ENCODE measurements around the gene TRIM7.
A peak's percentile ranks its signal among the peaks of the same experiment; 100 is the strongest.

TRIM7 gene

DNA sequence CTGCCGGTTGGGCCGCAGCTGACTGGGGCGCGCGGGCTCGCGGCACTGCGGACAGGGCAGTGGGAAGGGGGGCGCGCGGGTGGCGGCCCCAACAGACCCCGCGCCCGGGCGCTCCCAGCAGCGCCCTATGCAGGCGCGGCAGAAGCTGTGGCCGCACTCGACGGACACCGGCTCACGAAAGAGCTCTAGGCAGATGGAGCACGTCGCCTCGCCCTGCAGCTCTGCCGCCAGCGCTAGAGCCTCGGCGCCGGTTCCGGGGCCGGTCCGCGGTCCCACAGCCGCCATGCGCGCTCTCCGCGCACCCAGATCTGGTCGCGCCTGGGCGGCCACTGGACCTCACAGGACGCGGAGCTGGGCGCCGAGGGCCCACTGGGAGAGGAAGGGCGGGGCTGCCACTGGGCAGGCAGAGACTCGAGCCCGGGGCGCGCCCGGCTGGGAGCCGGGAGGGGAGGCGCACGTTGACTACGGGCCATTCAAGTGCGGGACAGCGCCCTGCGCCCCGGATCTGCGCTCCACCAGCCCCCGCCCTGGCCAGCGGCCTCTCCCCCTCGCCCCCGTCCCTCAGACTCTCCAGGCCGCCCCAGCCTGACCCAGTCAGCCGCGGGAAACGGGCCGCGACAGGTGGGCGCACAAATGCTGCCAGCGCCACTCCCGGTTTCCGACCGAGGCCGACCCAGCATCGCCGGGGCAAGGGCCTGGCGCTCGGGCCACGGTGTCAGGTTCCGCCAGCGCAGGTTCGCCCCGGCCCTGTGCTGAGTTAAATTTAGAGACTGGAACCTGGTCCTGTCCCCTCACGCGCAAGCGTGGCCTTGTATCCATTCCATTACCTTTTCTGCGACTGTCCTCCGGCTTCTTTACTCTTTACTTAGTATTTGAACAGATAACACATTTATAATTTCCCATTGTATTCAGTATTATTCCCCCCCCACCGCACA is at the start of gene TRIM7:
TSS of gene TRIM7 (minus strand) at position 371 of the 935 bp plus-strand sequence. CDS start at position 285, 86 bp downstream.
- DNase-seq: peak; percentile 51

DNA sequence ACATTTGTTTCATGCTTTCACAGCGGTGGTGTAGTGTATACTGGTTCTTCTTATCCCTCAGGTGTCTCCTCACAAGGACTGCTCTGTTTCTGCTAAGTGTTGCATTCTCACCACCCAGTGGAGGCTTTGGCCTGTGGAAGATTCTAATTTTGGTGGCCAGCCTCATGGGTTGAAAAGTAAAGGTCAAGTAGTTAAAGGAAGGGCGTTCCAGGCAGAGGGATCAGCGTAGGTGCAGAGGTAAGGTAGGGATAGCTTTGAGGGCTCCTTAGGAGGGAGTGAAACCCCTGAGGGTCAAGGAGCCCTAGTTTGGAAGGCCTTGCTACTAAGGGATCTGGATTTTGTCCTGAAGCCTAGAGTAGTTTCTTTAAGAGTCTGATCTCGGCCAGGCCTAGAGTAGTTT is 43.3 kb upstream of the TRIM7 start:
- no peak for DNase-seq

DNA sequence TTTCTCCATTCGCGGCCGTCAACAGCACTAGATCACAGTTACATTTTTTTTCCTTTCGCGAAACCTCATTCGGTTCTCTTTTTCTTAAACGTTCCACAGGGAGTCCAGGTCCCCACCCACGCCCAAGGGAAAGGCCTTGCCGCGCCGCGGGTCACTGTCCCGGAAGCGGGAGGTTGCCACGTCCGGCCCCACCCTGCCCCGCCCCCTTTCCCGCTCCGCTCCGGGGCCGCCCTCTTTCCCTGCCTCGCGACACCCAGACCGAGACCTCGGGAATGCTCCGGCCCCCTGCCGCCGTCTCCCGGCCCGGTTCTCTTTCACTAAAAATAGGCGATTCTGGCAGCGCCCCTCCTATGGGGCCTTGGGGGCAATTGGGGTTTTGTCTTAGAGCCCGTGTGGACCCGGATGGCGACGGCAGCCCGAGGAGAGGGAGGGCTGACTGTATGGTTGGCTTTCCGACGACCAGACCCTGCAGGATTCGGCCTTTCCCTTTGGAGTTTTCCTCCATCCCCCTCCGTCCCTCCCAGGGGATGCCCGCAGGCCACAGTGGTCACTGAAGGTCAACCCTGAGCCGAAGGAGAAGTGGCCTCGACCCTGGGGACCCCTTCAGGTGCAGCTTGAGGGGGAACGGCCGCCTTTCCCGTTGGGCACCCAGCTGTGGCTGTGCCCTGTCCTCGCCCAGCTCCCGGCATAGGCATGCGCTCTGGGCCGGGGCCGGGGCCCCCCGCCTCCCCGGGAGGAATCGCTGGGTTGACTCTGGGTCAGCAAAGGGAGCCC is 41.5 kb upstream of the TRIM7 start:
- peak; percentile 74 for DNase-seq

DNA sequence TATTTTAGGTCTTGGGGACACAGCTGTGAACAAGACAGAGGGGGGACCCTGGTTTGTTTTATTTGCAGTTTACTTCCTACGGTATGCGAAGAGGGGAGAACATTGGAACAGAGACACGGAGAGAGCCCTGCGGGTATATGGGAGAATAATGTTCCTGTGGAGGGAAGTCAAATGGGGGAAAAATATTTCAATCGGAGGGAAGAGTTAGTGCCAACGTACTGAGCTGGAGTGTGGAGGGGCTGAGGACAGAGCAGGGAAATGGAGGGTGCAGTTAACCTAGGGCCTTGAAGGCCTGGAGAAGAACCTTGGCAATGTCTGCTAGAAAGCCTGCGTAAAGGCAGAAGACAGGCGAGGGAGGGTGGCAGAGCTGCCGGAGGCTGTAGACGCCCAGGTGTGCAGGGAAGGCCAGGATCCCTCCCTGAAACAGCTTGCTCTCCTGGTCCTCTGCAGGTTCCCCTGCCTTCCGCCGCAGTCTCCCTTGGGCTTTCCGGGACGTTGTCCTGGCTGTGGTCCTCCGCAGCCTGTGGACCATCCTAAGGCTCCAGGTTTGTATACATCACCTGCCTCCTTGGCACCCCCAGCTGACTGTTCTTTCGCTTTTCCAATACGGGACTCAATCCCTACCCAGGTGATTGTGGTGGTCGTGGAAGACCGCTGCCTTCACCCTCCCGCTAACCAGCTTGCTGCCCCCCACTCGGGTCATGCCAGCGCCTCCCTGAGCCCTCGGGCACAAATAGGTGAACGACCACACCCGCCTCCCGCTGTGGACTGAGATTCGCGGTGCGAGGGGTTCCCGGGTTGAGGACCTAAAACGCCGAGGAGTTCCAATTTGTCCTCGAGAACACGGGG is 40.7 kb upstream of the TRIM7 start:
- DNase-seq: no peak

DNA sequence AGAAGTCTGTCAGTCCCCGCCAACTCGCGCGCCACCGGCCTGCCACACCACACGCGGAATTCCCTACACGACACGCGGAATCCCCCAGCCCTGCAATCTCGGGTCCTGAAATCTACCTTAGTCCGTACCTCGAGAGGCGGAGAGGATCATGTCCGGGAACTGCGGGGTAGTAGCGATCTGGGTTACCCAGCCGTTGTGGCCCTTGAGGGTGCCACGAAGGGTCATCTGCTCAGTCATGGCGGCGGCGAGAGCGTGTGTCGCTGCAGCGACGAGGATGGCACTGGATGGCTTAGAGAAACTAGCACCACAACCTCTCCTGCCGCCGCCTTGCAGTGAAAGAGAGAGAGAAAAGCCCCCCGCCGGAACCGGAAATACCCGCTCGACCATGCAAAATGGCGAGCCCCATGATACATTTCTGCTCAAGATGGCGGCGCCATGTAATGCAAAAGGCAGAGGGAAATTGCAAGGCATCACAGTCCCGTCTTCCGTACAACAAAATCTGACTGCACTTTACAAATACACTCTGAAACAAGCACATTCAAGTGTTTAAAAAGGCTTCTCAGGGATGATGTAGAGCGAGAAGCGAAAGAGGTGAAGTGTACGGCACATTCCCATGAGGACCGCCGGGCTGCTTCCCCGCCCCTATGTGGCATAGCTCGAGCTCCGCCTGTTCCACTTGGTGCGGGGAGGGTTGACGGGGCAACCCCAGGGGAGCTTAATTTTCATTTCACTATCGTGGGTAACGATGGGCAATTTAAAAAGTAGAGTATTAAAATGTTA is 38.8 kb upstream of the TRIM7 start, which contains the start of gene RACK1:
TSS of gene RACK1 (minus strand) at position 343 of the 780 bp plus-strand sequence. CDS start at position 237, 106 bp downstream.
- peak; percentile 87 for DNase-seq

DNA sequence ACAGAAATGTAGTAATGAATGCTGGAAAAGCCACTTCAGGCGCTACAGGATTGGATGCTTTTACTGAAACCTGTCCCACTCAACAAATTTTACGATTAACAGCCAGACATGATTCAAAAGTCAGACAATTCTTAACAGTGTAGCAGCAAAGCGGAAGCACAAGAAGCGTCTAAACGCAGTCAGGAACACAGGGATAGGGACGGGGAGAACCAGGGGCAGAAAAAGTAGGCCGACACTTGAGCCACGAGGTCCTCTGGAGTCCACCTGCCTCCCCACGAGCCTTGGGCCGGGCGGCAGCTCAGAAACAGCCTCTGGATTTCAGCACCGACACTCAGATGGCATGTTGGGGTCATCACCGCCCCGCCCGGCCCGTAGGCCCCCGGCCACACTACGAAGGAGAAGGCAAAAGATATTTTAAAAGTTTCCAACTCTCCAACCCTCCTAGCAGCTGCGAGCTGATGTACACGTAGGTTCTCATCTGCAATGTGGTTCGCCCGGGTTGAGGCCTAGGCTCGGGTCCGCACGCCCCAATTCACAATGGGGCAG is 38.1 kb upstream of the TRIM7 start:
- DNase-seq: no peak

DNA sequence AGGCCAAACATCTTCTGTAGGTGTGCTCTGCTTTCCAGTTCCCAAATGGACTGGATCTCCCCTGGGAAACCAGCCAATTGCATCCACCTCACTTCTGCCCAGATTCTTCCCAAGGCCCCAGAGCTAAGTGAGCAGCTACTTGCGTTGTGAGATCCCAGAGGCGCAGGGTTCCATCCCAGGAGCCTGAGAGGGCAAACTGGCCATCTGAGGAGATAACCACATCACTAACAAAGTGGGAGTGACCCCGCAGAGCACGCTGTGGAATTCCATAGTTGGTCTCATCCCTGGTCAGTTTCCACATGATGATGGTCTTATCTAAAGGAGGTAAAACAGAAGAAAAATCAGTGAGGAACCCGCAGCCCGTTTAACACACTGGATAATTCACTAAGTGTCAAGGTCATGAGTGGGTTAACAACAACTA is 37.0 kb upstream of the TRIM7 start:
- DNase-seq: no peak

DNA sequence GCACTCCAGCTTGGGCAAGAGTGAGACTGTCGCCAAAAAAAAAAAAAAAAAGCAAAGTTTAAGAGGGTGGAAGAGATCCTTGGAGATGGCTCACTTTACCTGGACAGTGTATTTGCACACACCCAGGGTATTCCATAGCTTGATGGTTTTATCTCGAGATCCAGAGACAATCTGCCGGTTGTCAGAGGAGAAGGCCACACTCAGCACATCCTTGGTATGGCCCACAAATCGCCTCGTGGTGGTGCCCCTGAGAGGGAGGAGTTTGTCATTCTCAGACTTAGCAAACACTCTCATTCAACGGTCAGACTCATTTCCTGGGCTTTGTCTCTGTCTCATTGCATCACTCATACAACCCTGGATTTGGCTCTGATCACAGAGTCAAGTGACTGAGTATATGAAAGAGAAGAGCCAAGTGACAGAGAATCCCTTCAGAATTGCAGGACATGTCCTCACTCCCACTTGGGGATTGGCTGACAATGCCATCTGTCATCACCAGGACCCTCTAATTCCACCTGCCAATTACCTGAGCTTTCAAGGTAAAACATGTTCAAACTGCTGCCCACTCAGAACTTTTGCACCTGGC is 36.5 kb upstream of the TRIM7 start:
- DNase-seq: no peak

DNA sequence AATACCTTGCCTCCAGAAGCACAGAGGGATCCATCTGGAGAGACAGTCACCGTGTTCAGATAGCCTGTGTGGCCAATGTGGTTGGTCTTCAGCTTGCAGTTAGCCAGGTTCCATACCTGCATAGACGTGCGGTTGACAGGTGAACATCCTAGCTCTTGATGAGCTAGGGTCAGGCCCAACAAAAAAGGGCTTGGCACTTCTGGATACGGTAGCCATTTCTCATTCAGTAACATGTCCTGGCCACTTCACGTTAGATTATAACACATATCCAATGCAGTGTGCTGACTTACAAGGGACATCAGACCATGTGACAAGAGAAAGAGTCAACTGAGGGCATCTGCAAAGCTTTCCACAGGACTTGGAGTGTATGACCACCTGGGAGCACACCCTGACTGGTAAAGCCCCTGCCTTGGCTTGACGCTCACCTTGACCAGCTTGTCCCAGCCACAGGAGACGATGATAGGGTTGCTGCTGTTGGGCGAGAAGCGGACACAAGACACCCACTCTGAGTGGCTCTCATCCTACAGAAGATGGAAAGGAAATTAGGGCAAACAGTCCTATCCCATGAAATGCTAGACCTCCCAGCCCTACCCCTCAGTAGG is 34.2 kb upstream of the TRIM7 start:
- no peak for DNase-seq

DNA sequence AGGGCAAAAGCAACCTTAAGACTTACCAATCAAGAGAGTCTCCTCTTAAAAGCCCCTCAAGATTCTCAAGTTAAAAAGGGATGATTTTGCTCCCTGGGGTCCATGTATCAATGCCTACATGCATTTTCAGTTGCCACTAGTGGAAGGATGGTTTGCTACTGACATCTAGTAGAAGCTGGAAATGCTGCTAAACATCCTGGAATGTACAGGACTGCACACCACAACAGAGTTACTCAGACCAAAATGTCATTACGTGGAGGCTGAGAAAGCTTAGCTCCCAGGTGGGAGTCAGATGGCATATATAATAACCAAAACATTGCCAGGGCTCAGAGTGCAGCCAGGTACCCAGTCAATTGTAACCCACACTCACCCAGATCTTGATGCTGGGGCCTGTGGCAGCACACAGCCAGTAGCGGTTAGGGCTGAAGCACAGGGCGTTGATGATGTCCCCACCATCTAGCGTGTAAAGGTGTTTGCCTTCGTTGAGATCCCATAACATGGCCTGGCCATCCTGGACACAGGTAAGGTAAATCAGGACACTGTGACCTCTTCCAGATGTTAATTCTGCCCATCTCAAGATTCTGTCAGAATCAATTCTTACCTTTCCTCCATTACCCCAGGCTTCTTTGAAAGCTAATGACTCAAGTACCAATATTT is 32.9 kb upstream of the TRIM7 start:
- DNase-seq: no peak

DNA sequence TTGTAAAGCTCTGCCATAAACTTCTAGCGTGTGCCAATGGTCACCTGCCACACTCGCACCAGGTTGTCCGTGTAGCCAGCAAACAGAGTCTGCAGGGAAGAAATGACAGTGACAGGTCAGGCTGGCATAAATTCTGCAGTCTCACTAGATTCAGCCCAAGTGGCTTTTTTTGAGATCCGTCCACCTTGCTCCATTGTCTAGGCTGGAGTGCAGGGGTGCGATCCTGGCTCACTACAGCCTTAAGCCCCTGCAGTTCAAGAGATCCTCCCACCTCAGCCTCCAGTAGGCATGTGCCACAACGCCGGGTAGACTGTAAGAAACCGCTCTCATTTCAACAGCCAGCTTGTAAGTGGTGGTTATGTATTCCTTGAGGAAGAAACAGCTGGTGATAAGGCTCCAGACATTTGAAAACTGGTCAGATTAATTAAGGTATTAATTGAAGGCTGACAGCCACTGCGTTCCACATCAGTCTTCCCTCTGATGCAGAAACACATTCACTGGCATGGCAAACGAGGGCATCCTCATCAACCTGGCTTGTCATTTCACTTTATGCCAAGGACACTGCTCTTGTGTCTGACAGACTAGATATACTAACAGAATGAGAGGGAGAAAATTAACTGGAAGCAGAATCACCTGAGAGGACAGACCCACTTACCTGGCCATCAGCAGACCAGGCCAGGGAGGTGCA is 32.1 kb upstream of the TRIM7 start:
- DNase-seq: no peak

DNA sequence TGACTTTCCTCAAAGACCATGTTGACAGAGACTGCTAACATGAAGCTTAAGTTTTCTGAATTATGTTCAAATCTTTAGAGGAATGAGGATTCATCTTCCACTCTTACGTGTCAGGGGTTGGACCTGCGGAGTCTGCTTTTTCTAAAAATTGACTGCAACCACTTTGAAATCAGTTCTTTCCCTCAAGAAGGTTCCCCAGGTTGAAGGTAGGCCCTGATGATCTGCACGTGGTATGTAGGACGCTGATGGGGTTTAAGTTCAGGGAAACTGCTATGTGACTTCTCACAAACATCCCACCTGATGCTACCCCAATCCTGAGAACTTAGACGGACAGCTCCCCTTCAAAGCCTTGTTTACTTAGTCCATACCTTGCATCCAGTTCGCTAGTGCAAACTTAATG is 31.5 kb upstream of the TRIM7 start:
- DNase-seq: no peak

DNA sequence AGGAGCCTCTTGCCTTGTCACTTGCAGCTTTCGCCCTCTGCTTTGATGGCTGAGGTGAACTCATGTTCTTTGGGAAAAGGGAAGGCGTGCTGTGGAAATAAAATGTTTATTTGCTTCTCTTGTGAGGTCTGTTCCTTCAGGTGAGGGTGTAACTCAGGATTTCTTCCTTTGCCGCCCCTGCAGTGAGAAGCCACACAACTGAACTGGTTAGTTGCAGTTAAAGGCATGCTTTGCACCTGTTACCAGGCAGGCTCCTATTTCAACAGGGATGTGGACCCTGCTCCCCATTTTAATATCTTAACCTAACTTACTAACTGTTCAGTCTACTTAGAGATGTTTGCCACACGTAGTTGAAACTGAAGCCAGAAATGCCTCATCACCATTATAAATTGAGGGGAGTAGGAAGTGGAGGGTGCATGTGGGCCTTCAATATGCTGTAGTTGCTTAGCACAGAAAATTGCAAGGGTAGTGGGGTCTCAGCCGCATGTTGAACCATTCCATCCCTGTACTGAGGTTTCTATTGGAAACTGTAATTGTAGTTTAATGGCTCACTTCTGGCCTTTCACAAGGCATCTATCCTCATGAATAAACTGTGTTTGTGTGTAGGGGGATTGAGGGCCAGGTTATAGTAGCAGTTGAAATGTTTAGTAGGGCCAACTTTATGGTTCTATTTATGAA is 30.8 kb upstream of the TRIM7 start:
- no peak for DNase-seq

DNA sequence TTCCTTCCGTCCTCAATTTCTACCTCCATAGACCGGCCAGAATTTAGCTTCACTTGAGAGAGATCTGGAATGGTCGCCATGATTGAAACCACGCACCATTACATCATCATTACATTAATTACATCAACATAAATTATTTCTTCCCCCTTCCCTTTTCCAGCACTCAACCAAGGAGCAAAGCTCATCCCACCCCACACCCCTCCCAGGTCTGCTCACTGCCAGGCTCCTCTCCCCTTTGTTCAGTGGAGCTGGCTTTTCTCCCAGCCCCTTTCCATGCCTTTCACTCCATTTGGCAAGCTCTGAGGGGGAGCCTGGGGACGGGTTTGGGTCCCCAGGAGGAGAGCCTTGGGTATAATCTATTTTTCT is 30.3 kb upstream of the TRIM7 start:
- DNase-seq: no peak

DNA sequence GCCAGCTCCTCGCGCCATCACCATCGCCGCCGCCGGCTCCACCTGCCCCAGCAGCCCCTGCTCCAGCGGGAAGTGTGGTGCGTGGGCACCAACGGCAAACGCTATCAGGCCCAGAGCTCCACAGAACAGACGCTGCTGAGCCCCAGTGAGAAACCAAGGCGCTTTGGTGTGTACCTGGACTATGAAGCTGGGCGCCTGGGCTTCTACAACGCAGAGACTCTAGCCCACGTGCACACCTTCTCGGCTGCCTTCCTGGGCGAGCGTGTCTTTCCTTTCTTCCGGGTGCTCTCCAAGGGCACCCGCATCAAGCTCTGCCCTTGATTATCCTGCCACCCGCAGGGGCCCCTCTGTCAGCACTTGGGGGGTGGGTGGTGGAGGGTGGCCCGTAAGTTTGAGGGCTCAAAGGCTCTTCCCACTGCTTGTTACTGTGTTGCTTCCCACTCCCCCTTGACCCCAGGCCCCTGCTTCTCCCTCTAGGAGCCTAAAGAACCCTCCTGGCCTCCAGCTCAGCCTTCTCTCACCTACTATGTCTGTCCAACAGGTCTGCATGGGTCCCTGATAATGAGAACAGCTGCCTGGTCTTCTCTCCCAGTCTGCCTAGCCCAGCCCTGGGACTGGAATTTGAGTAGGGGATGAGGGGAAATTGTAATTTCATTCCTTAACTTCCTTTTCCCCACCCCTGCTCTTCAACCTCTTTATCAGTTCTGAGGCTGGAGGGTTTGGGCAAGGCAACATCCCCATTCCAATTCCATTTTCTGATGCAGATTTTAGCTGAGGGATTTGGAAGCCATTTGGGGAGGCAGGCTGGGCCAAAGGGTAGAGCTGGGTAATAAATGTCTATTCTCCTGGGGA is 29.7 kb upstream of the TRIM7 start:
- no peak for DNase-seq

DNA sequence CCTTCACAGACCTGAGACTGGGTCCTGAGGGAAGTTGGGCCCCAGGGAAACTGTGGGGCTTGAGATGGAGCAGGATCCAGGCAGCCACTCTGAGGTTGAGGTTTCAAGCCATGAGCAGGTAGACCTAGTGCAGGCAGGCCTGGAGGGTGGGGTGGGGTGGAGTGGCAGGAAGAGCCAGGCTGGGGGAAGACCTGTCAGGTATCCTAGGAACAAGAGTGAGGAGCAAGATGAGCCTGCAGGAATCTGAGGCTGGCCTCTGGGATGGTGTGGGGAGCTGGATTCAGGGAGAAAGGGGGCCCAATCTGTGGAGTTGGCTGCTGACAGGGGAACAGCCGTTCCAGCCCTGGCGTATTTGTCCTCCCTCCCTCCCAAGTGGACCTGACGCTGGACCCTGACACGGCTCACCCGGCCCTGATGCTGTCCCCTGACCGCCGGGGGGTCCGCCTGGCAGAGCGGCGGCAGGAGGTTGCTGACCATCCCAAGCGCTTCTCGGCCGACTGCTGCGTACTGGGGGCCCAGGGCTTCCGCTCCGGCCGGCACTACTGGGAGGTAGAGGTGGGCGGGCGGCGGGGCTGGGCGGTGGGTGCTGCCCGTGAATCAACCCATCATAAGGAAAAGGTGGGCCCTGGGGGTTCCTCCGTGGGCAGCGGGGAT is 28.9 kb upstream of the TRIM7 start:
- DNase-seq: no peak

DNA sequence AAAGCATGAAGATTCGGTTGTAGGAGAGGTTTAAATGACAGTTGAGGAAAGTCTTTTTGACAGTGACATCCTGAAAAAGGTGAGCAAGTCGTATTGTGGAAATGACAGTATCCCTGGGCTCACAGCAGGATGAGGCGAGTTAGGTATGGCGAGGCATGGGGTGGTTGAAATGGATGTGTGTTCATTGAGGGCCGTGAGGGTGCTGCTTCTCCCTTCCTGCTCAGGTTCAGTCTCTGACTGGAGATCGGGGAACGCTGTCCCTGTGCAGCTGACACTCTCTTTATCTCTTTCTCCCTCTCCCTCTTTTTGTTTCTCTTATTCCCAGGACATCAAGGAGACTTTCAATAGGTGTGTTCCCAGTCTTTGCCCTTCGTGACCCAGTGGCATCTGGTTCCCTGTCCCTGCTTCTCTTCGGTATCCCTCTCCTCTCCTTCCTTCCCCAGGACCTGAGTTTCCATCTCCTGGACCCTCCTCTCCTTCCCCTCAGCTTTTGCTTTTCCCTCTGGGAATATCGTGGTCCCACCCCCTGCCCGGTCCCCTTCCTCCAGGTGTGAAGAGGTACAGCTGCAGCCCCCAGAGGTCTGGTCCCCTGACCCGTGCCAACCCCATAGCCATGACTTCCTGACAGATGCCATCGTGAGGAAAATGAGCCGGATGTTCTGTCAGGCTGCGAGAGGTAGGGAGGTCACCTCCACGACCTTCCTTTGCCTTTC is 28.2 kb upstream of the TRIM7 start:
- DNase-seq: no peak

Data from activated T-cell treated with anti-CD3 and anti-CD28 coated beads, Interleukin-2, amount 50 U/mL, for 1 hour (primary cell).